ENCODE results near the gene TULP4. TPM values are rescaled to one million over a fixed set of nuclear protein-coding genes. Genes with fewer than 3 reads are reported as not detected.
"Not testable (repeated sequence)": the region's sequence is repeated elsewhere in the genome, so short reads cannot be mapped to it uniquely, and the experiment has no call there.

The TULP4 gene
- total RNA-seq, 1 donor from 2014 or later = 21.9 TPM

DNA sequence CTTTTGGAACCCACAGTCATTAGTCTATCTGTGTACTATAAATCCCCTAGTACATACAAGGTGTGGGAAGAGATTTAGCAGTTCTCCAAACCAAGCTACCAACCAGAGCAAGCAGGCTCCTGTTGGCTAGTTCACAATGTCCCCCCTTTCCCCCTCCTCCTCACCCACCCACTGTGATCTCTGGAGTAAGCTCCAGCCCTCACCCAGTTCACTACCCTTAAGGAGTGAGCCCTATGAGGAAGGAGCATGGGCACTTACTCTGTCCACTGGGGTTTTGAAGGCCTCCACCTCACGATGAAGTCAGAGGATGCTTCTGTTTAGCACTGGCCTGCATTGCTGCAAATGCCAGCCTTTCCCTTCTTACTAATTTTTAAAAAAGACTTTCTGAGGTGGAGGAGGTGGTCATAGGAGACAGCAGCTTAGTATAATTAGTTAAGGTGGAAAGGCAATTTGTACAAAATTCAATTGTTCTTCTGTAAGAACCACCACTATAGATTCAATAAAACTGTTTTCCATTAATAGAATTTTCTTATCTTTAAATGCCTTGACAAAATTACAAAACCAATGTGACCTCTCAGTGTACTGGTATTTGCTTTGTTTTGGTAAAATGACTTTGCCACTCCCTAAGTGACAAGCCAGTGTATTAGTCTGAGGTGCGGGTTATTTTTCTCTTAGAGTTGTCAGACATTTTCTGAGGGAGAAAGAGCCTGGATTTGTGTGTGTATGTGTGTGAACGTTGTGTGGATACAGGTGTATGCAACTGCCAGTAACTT, 86.2 kb downstream of the TULP4 start:
- peaks cover 1% of the 10 kb centered on the region for H3K27me3 Mint-ChIP-seq (ENCODE audit: insufficient read depth)
- peaks cover 8% of the 10 kb centered on the region for H3K9me3 Mint-ChIP-seq
- DNase-seq (ENCODE audit: low spot score) = no peak
- intact Hi-C loops (cut with micrococcal nuclease) = no loop called here
- H3K4me1 Mint-ChIP-seq (ENCODE audit: low read depth) = no peaks in the 10 kb centered on the region
- H3K36me3 Mint-ChIP-seq (ENCODE audit: low read depth) = peaks cover 7% of the 10 kb centered on the region
- no peak overlapping the region for H3K4me3 Mint-ChIP-seq
- no peak overlapping the region for H3K27ac Mint-ChIP-seq

DNA sequence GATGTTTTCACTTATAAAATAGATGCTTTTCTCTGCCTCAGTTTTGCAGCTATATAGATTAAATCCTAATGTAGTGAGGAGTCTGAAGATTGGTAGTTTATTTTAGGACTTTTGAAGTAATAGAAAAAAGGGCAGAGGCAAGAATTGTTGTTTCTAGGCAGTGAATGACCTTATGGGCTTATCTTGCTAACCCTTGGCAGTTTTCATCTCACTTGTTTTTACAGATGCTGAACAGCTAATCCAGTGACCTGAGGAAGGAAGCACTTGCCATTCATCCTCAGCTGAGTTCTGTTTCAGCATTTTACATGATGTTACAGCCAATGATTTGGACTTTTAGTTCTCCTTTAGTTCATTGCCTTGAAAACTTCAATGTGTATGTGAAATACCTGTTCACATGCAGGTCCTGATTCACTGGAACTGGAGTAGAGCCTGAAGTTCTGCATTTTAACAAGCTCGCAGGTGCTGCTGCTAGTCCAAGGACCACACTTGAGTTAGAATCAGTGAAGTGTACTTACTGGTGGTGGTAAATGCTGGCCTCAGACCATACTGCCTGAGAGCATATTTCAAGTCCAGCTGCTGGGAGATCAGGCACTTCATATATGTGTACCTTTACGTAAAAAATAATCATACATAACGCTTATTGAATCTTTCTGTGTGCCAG, 86.9 kb downstream of the TULP4 start:
- DNase-seq (ENCODE audit: low spot score) = no peak
- peaks cover 1% of the 10 kb centered on the region for H3K27me3 Mint-ChIP-seq (ENCODE audit: insufficient read depth)
- peaks cover under 1% of the 10 kb centered on the region for H3K9me3 Mint-ChIP-seq
- H3K4me1 Mint-ChIP-seq (ENCODE audit: low read depth) = no peaks in the 10 kb centered on the region
- H3K27ac Mint-ChIP-seq = no peak overlapping the region
- intact Hi-C loops (cut with micrococcal nuclease) = no loop called here
- no peak overlapping the region for H3K4me3 Mint-ChIP-seq
- peaks cover 2% of the 10 kb centered on the region for H3K36me3 Mint-ChIP-seq (ENCODE audit: low read depth)

DNA sequence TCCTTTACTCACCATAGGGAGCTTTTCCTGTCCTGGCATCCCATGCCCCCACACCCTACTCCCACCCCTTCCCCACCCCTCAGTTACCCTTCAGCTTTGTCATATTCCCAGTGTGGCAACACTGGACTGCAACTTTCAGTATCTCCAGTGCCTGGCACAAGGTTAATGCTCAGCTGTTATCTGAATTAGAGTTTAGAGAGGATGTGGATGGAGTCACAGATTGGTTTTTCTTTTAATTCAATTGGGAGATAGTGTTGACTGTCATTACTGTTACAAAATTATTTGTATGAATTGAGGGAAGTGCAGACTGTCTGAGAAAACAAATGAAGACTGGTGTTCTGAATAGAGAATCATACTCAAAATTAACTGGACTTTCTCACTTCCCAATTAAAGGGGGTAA, 89.9 kb downstream of the TULP4 start:
- H3K27ac Mint-ChIP-seq = no peak overlapping the region
- H3K36me3 Mint-ChIP-seq (ENCODE audit: low read depth) = no peaks in the 10 kb centered on the region
- H3K27me3 Mint-ChIP-seq (ENCODE audit: insufficient read depth) = no peaks in the 10 kb centered on the region
- no peak for DNase-seq (ENCODE audit: low spot score)
- no peaks in the 10 kb centered on the region for H3K9me3 Mint-ChIP-seq
- H3K4me1 Mint-ChIP-seq (ENCODE audit: low read depth) = no peaks in the 10 kb centered on the region
- H3K4me3 Mint-ChIP-seq = no peak overlapping the region
- intact Hi-C loops (cut with micrococcal nuclease) = no loop called here

DNA sequence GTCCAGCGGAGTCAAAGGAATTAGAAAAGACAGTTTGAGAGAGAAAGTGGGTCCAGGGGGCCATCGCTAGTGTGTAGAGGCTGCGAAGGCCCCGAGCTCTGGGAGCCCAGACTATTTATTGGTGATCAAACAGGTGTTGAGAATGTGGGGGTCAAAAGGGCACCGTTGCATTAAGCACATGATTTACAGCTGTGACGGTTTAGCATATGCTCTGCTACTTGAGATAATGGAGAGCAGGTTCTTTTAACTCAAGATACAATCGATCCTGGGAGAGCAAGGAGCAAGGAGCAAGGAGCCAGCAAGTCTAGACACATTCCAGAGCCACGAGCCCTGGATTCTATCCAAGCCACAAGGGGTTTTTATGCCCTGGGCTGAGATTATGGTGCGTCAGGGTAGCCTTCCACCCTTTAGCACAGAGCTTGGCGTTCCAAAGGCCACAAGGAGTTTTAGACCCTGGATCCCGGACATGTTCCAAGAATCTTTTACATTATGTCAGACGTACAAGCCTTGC, 93.1 kb downstream of the TULP4 start:
- H3K4me1 Mint-ChIP-seq (ENCODE audit: low read depth); H3K36me3 Mint-ChIP-seq (ENCODE audit: low read depth); H3K4me3 Mint-ChIP-seq; H3K27ac Mint-ChIP-seq; DNase-seq (ENCODE audit: low spot score); intact Hi-C loops (cut with micrococcal nuclease); H3K9me3 Mint-ChIP-seq; H3K27me3 Mint-ChIP-seq (ENCODE audit: insufficient read depth): not testable (repeated sequence)

DNA sequence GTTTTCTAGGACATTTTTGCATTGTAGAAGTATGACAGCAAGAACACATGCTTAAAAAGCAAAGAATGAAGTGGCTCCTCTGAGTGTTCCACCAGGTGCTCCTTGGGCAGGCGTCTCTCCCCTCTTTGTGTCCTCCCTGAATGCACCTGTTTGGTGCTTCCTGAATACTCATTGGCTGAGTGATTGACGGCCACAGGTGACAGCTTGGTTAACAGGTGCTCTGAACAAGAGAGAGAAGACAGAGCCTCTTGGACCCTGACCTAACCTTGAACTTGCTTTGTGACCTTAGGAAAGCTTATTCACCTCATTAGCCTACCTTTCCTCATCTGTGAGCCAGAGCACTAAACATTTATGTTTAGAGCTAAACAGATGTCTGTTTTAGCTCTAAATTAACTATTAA, 93.7 kb downstream of the TULP4 start:
- intact Hi-C loops (cut with micrococcal nuclease) = no loop called here
- H3K4me1 Mint-ChIP-seq (ENCODE audit: low read depth) = peaks cover 4% of the 10 kb centered on the region
- DNase-seq (ENCODE audit: low spot score) = no peak
- H3K4me3 Mint-ChIP-seq = no peak overlapping the region
- peaks cover 2% of the 10 kb centered on the region for H3K27me3 Mint-ChIP-seq (ENCODE audit: insufficient read depth)
- H3K27ac Mint-ChIP-seq = no peak overlapping the region
- no peaks in the 10 kb centered on the region for H3K36me3 Mint-ChIP-seq (ENCODE audit: low read depth)
- H3K9me3 Mint-ChIP-seq = no peaks in the 10 kb centered on the region

DNA sequence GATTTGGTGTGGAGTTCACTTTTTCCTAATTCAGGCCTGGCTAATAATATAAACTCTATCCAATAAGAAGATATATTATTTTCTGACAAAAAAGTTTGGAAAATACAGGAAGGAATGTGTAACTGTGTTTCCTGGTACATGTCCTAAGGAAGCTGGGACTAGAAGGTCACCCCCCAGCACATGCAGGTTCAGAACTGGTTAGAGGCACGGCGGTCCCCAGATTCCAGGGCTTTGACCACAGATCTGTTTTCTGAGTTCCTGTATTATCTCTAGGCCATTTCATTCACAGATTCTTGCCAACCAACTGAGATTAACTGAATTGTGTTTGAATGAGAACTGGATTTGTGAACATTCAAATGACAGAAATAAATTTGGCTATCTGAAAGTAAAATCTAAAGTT, 94.5 kb downstream of the TULP4 start:
- Mint-ChIP-seq H3K4me1 (ENCODE audit: low read depth) (peaks cover 4% of the 10 kb centered on the region), H3K27ac (no peak overlapping the region), H3K4me3 (no peak overlapping the region), H3K9me3 (no peaks in the 10 kb centered on the region), H3K36me3 (ENCODE audit: low read depth) (no peaks in the 10 kb centered on the region), H3K27me3 (ENCODE audit: insufficient read depth) (peaks cover 2% of the 10 kb centered on the region)
- DNase-seq (ENCODE audit: low spot score) = no peak
- intact Hi-C loops (cut with micrococcal nuclease) = no loop called here

DNA sequence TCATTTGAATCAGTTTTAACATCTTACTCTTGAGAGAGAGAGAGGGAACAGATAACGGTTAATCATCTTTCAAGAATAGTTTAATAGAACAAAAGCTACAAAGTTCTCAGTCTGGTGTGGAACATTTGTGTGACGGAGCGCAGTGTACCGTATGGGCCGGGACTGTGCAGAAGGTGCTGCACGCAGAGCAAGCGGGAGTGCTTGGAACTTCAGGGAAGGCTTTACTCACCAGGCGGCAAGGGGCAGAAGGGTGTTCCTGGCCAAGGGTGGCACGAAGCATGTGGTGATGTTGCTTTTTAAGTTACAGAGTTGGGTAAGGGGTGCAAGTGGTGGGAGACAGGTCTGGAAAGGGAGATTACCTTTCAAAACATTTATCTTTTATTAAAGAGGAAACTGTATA, 95.7 kb downstream of the TULP4 start:
- intact Hi-C loops (cut with micrococcal nuclease) = no loop called here
- H3K9me3 Mint-ChIP-seq = no peaks in the 10 kb centered on the region
- H3K4me1 Mint-ChIP-seq (ENCODE audit: low read depth) = peaks cover 4% of the 10 kb centered on the region
- H3K36me3 Mint-ChIP-seq (ENCODE audit: low read depth) = no peaks in the 10 kb centered on the region
- peaks cover 2% of the 10 kb centered on the region for H3K27me3 Mint-ChIP-seq (ENCODE audit: insufficient read depth)
- no peak for DNase-seq (ENCODE audit: low spot score)
- no peak overlapping the region for H3K27ac Mint-ChIP-seq
- H3K4me3 Mint-ChIP-seq = no peak overlapping the region

DNA sequence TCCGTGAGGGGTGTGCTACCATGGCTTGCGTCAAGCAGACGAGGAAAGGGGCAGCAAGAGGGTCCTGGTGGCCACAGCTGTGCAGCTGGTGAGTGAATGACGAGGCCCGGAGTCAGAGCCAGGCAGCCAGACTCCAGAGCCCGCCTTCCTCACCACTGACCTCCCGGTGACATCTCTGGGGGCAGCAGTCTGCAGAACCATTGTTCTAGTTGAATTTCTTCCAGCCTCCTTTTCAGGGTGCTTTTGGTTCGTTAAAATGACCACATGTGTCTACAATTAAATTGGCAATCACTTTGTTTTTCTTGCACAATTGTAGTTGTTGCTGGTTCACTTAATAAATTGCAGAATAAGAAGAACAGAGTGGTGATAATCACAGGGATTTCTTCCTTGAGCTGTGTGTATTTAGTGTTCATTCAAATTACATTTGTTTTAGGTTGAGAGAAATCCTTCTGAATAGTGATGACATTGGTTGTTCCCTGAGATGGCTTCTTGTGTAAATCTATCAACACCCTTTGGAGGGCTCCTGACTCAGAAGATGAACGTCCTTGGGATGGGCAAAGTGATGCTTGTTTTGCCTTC, 96.4 kb downstream of the TULP4 start:
- DNase-seq (ENCODE audit: low spot score) = no peak
- intact Hi-C loops (cut with micrococcal nuclease) = no loop called here
- no peak overlapping the region for H3K27ac Mint-ChIP-seq
- H3K9me3 Mint-ChIP-seq = no peaks in the 10 kb centered on the region
- H3K4me3 Mint-ChIP-seq = no peak overlapping the region
- peaks cover 2% of the 10 kb centered on the region for H3K27me3 Mint-ChIP-seq (ENCODE audit: insufficient read depth)
- H3K4me1 Mint-ChIP-seq (ENCODE audit: low read depth) = peaks cover 4% of the 10 kb centered on the region
- no peaks in the 10 kb centered on the region for H3K36me3 Mint-ChIP-seq (ENCODE audit: low read depth)

DNA sequence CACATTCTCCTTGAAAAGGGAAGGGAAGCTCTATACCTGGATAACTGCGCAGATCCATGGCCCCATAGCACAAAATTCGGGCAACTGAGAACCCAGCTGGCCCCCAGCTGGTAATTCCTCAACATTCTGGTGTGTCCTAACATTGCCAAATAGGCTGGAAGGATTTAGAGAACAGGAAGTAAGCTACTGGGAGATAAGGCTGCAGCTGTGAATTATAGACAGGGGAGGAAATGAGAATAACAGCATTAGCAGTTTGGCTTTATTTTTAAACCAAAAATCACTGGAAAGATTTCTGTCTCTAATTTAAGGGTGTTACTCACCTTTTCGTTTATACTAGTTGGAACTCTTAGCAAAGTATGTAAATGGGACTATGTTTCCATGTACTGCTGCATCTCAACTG, 97.2 kb downstream of the TULP4 start:
- Mint-ChIP-seq H3K9me3 (no peaks in the 10 kb centered on the region), H3K4me3 (no peak overlapping the region), H3K27ac (no peak overlapping the region), H3K36me3 (ENCODE audit: low read depth) (no peaks in the 10 kb centered on the region), H3K27me3 (ENCODE audit: insufficient read depth) (peaks cover 2% of the 10 kb centered on the region), H3K4me1 (ENCODE audit: low read depth) (peaks cover 4% of the 10 kb centered on the region)
- no peak for DNase-seq (ENCODE audit: low spot score)
- intact Hi-C loops (cut with micrococcal nuclease) = no loop called here

DNA sequence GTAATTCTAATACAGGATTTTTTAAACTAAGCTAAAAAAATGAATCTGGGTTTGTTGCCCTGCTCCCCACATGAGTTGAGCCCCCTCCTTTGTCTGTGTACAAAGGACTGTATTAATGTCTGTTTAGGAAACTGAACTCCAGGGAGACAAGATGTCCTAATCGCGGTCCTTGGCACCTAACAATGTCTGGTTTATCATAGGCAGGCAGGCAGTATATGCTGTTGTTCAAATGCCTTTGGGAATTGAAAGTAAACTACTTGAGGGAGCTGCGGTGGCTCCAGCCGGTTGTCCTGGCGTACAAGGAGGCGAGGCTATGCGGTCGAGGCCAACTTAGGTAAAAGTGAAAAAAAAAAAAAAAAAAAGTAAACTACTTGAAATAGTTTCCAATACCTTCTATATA, 98.5 kb downstream of the TULP4 start:
- peaks cover 4% of the 10 kb centered on the region for H3K4me1 Mint-ChIP-seq (ENCODE audit: low read depth)
- no peaks in the 10 kb centered on the region for H3K36me3 Mint-ChIP-seq (ENCODE audit: low read depth)
- H3K27ac Mint-ChIP-seq = no peak overlapping the region
- intact Hi-C loops (cut with micrococcal nuclease) = no loop called here
- H3K4me3 Mint-ChIP-seq = no peak overlapping the region
- no peak for DNase-seq (ENCODE audit: low spot score)
- peaks cover 2% of the 10 kb centered on the region for H3K27me3 Mint-ChIP-seq (ENCODE audit: insufficient read depth)
- H3K9me3 Mint-ChIP-seq = no peaks in the 10 kb centered on the region

DNA sequence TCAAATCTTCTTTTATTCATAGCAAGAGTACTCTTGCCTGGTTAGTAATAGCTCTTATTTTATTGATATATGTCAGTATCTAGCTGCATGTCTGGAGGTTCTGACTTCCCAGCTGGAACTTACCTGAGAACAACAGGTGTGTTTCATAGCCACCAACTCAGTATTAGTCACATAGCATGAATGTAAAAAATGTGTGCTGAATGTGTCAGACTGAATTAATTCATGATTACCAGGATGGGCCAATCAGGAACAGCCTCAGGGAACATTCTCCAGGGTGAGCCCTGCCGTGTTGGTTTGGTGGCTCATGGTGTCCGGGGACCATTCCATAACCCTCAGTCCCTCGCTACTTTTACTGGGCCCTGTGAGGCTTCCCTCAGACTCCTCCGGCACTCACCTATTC, 99.7 kb downstream of the TULP4 start:
- H3K4me1 Mint-ChIP-seq (ENCODE audit: low read depth) = peaks cover 4% of the 10 kb centered on the region
- intact Hi-C loops (cut with micrococcal nuclease) = no loop called here
- H3K4me3 Mint-ChIP-seq = no peak overlapping the region
- no peaks in the 10 kb centered on the region for H3K9me3 Mint-ChIP-seq
- no peak overlapping the region for H3K27ac Mint-ChIP-seq
- H3K27me3 Mint-ChIP-seq (ENCODE audit: insufficient read depth) = peaks cover 2% of the 10 kb centered on the region
- no peaks in the 10 kb centered on the region for H3K36me3 Mint-ChIP-seq (ENCODE audit: low read depth)
- DNase-seq (ENCODE audit: low spot score) = no peak

DNA sequence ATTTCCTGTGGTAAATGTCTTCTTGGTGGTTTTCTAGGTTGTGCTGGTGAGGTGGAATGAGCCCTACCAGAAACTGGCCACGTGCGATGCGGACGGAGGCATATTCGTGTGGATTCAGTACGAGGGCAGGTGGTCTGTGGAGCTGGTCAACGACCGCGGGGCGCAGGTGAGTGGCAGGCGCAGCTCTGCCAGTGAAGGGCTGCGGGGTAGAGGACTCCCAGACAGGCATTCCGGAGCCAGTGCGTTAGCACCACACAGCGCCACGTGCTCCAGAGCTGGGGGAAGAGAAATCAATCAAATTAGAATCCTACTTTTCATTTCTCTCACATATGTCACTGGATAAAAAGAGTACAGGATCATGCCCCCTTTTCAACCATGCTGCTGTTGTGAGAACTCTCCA, 100.8 kb downstream of the TULP4 start:
- Mint-ChIP-seq H3K4me1 (ENCODE audit: low read depth) (peaks cover 4% of the 10 kb centered on the region), H3K27me3 (ENCODE audit: insufficient read depth) (peaks cover 1% of the 10 kb centered on the region), H3K9me3 (no peaks in the 10 kb centered on the region), H3K4me3 (no peak overlapping the region), H3K36me3 (ENCODE audit: low read depth) (no peaks in the 10 kb centered on the region), H3K27ac (no peak overlapping the region)
- no peak for DNase-seq (ENCODE audit: low spot score)
- intact Hi-C loops (cut with micrococcal nuclease) = no loop called here

DNA sequence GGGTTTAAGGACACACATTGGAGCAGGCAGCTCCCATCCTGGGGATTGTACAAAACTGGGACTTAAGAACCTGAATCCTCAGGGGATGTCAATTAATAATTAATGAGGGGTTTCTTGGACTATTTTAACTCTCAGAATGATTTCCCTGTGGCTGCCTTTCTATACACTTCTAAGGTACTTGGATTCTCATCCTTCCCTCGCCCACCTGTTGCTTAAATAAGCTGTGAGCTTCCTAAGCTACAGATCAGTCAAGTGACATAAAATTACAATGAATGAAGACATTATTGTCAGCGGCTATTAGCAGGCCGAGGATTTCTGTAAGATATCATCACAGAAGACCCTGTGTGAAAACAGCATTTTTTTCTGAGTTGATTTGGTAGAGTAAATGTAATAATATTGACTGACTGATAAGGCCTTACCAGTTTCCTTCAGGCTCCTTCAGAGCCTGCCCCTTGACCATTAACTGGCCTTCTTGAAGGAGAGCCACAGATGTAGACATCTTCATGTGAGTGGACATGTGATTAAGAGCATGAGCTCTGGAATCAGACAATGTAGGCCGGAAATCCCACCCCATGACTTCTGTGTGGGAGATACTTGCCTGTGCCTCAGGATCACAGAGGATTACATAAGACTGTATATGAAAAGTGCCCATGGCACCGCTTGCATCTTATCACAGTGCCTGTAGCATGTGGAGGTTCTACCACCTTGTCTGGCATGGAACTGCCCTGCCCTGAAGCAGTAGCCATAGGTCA, 101.7 kb downstream of the TULP4 start:
- intact Hi-C loops (cut with micrococcal nuclease) = no loop called here
- no peaks in the 10 kb centered on the region for H3K9me3 Mint-ChIP-seq
- H3K27ac Mint-ChIP-seq = no peak overlapping the region
- H3K4me1 Mint-ChIP-seq (ENCODE audit: low read depth) = peaks cover 4% of the 10 kb centered on the region
- H3K4me3 Mint-ChIP-seq = no peak overlapping the region
- H3K27me3 Mint-ChIP-seq (ENCODE audit: insufficient read depth) = no peaks in the 10 kb centered on the region
- no peak for DNase-seq (ENCODE audit: low spot score)
- H3K36me3 Mint-ChIP-seq (ENCODE audit: low read depth) = no peaks in the 10 kb centered on the region

Measured in activated T-helper 1 cell treated with anti-CD3 and anti-CD28 coated beads, Interleukin-12 subunit alpha, Interleukin-12 subunit beta, Interleukin-2, Interleukin-4 antibody, amounts not matched to agents 30 ng/mL and 10 ng/mL and 1 ng/mL, durations not matched to agents 14 hours and 24 hours and 36 hours (primary cell).